Caco-2 (cell line): ENCODE measurements around the gene BABAM2. TPM values are rescaled to one million over a fixed set of nuclear protein-coding genes. Genes with fewer than 3 reads are reported as not detected.

Experiments
- BruUV-seq: library from RNA; stranded (reverse); fragments of 400-500 nt; replicated peaks from 2 replicates; lab custom pipeline; 2021; lab: Mats Ljungman, UMichigan
- CTCF ChIA-PET: fragments of 300-600 bp; sonication (Branson Sonifier 250); formaldehyde crosslinking; loops from one replicate; lab custom pipeline; 2022; ENCODE audit warnings: antibody characterized with exemption; lab: Charles Lee
- POLR2A ChIA-PET: fragments of 300-600 bp; sonication (Branson Sonifier 250); formaldehyde crosslinking; loops from one replicate; lab custom pipeline; 2022; ENCODE audit warnings: antibody characterized with exemption; lab: Charles Lee
- DNase-seq, 2 experiments: peaks; one replicate each; pipeline versions ENCODE4 v3.0.0 to v3.0.0-alpha.2; 2020 to 2022
- H3K27me3 ChIP-seq: replicated peaks from 2 replicates; pipeline ENCODE4 v1.6.0; 2011; ENCODE audit warnings: low read length; ENCODE audit not compliant: control insufficient read depth, insufficient read depth
- H3K36me3 ChIP-seq: 2 replicates; pipeline ENCODE4 v1.5.1; 2011; ENCODE audit warnings: low read length; ENCODE audit not compliant: control insufficient read depth, insufficient read depth
- H3K4me1 ChIP-seq: fragments of 250-450 bp; sonication (Bioruptor Pico); 2 replicates; pipeline ENCODE4 v1.5.1; 2020; ENCODE audit warnings: mild to moderate bottlenecking
- H3K4me3 ChIP-seq: 2 replicates; pipeline ENCODE4 v1.5.1; 2011; ENCODE audit warnings: low read depth, mild to moderate bottlenecking, control low read depth, low read length
- H3K9me3 ChIP-seq: fragments of 250-450 bp; sonication (Bioruptor Pico); 2 replicates; pipeline ENCODE4 v1.5.1; 2020; ENCODE audit warnings: mild to moderate bottlenecking, moderate library complexity
- H3K27ac Mint-ChIP-seq: one replicate; pipeline ENCODE4 v1.8.0; 2022; ENCODE audit warnings: mixed read lengths; ENCODE audit not compliant: unreplicated experiment
- H3K27me3 Mint-ChIP-seq: one replicate; pipeline ENCODE4 v1.8.0; 2022; ENCODE audit warnings: mixed read lengths; ENCODE audit not compliant: insufficient read depth, unreplicated experiment
- H3K36me3 Mint-ChIP-seq: one replicate; pipeline ENCODE4 v1.8.0; 2022; ENCODE audit warnings: mild to moderate bottlenecking, mixed read lengths; ENCODE audit not compliant: insufficient read depth, unreplicated experiment
- H3K4me1 Mint-ChIP-seq: one replicate; pipeline ENCODE4 v1.8.0; 2022; ENCODE audit warnings: low read depth, mixed read lengths; ENCODE audit not compliant: unreplicated experiment
- H3K4me3 Mint-ChIP-seq: one replicate; pipeline ENCODE4 v1.8.0; 2022; ENCODE audit warnings: mild to moderate bottlenecking, moderate library complexity, mixed read lengths; ENCODE audit not compliant: unreplicated experiment
- H3K9me3 Mint-ChIP-seq: one replicate; pipeline ENCODE4 v1.8.0; 2022; ENCODE audit warnings: mixed read lengths; ENCODE audit not compliant: unreplicated experiment
- intact Hi-C: fragments of 100-400 bp; cut with micrococcal nuclease; formaldehyde crosslinking; loops from one replicate; pipeline ENCODE4 v1.10.0; 2022; ENCODE audit not compliant: unreplicated experiment
- total RNA-seq: library from RNA; stranded (reverse); gene quantifications from 2 replicates; pipeline ENCODE4 v1.2.3, GENCODE V29; 2022
- TF ChIP-seq, protein P1 (sequence below), 2 experiments: fragments of 200-600 bp in 1 of 2; IDR thresholded peaks; 1 replicate in 1 of 2; 2 replicates in 1 of 2; pipeline versions ENCODE4 v1.5.1 to v1.8.0; 2011 to 2022; ENCODE audit warnings: antibody characterized with exemption in 1 of 2, control low read depth in 1 of 2, inconsistent platforms in 1 of 2, low read depth in 1 of 2, low read length in 1 of 2, mild to moderate bottlenecking in 1 of 2, moderate library complexity in 1 of 2; ENCODE audit not compliant: insufficient read depth in 1 of 2, severe bottlenecking in 1 of 2, unreplicated experiment in 1 of 2

Gene BABAM2
- total RNA-seq, 1 experiment from 2014 or later = 57.3 TPM

GRCh38 chr2:28082131-28082530 lies 191.6 kb downstream of the BABAM2 start:
- Mint-ChIP-seq H3K27ac (no peak overlapping the region), H3K9me3 (no peaks in the 10 kb centered on the region), H3K27me3 (no peaks in the 10 kb centered on the region), H3K4me1 (peaks cover 44% of the 10 kb centered on the region), H3K4me3 (no peak overlapping the region), H3K36me3 (no peaks in the 10 kb centered on the region)
- BruUV-seq = no TSS peak
- intact Hi-C loops = no loop called here
- Histone ChIP-seq H3K4me1 (peaks cover 27% of the 10 kb centered on the region), H3K9me3 (no peaks in the 10 kb centered on the region), H3K36me3 (no peaks in the 10 kb centered on the region), H3K27me3 (no peaks in the 10 kb centered on the region), H3K4me3 (no peak overlapping the region)
- ChIA-PET CTCF (no interaction called here), POLR2A (no interaction called here)
- TF ChIP-seq, protein P1, sequence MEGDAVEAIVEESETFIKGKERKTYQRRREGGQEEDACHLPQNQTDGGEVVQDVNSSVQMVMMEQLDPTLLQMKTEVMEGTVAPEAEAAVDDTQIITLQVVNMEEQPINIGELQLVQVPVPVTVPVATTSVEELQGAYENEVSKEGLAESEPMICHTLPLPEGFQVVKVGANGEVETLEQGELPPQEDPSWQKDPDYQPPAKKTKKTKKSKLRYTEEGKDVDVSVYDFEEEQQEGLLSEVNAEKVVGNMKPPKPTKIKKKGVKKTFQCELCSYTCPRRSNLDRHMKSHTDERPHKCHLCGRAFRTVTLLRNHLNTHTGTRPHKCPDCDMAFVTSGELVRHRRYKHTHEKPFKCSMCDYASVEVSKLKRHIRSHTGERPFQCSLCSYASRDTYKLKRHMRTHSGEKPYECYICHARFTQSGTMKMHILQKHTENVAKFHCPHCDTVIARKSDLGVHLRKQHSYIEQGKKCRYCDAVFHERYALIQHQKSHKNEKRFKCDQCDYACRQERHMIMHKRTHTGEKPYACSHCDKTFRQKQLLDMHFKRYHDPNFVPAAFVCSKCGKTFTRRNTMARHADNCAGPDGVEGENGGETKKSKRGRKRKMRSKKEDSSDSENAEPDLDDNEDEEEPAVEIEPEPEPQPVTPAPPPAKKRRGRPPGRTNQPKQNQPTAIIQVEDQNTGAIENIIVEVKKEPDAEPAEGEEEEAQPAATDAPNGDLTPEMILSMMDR (IDR thresholded peaks at IDR 0.05; ENCODE audit: insufficient read depth in 1 of 2, low read depth in 1 of 2, low read length in 1 of 2, severe bottlenecking in 1 of 2, unreplicated experiment in 1 of 2) = no peak
- DNase-seq = no peak

- Mint-ChIP-seq H3K9me3 (no peaks in the 10 kb centered on the region), H3K36me3 (no peaks in the 10 kb centered on the region), H3K4me1 (peaks cover 43% of the 10 kb centered on the region), H3K4me3 (no peak overlapping the region), H3K27ac (no peak overlapping the region), H3K27me3 (no peaks in the 10 kb centered on the region)
- BruUV-seq = no TSS peak
- no peaks in the 10 kb centered on the region for H3K27me3 ChIP-seq
- peaks cover 27% of the 10 kb centered on the region for H3K4me1 ChIP-seq
- TF ChIP-seq, protein P1 (IDR thresholded peaks at IDR 0.05; ENCODE audit: insufficient read depth in 1 of 2, low read depth in 1 of 2, low read length in 1 of 2, severe bottlenecking in 1 of 2, unreplicated experiment in 1 of 2) = no peak
- no peaks in the 10 kb centered on the region for H3K36me3 ChIP-seq
- no peak overlapping the region for H3K4me3 ChIP-seq
- intact Hi-C loops = no loop called here
- ChIA-PET POLR2A (no interaction called here), CTCF (no interaction called here)
- no peak for DNase-seq
- H3K9me3 ChIP-seq = no peaks in the 10 kb centered on the region
Measured at GRCh38 chr2:28083476-28083875, 192.9 kb downstream of the BABAM2 start.

DNA sequence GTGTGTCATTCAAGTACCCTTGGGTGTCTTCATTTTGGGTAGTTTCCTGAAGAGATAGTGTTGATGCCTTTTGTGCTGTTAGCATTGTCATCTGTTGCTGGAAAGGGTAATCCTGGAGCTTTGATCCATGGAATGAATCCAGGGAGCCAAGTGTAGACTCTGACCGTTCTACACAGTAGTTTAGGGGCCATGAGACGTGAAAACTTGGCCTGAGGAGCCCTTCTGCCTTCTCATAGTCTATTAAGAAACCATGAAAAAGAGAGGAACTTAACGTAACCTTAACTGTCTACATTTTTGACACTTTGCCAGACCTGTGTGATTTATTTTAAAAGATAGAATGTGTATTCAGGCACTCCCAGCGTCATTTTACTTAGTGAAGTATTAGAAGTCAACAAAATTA lies 194.0 kb downstream of the BABAM2 start:
- BruUV-seq = no TSS peak
- ChIA-PET POLR2A (no interaction called here), CTCF (no interaction called here)
- no peaks in the 10 kb centered on the region for H3K36me3 ChIP-seq
- Mint-ChIP-seq H3K27me3 (no peaks in the 10 kb centered on the region), H3K36me3 (no peaks in the 10 kb centered on the region), H3K27ac (no peak overlapping the region), H3K4me3 (no peak overlapping the region), H3K9me3 (no peaks in the 10 kb centered on the region), H3K4me1 (peaks cover 50% of the 10 kb centered on the region)
- TF ChIP-seq, protein P1 (IDR thresholded peaks at IDR 0.05; ENCODE audit: insufficient read depth in 1 of 2, low read depth in 1 of 2, low read length in 1 of 2, severe bottlenecking in 1 of 2, unreplicated experiment in 1 of 2) = no peak
- no peak overlapping the region for H3K4me3 ChIP-seq
- H3K9me3 ChIP-seq = no peaks in the 10 kb centered on the region
- H3K4me1 ChIP-seq = peaks cover 37% of the 10 kb centered on the region
- no peaks in the 10 kb centered on the region for H3K27me3 ChIP-seq
- intact Hi-C loops = no loop called here
- no peak for DNase-seq
